ENCODE data around the gene BHMT. TPM values are rescaled to one million over a fixed set of nuclear protein-coding genes. Genes with fewer than 3 reads are reported as not detected.

The BHMT gene
- total RNA-seq, 2 experiments from 2014 or later, result not detected

- Histone ChIP-seq H3K4me1 (ENCODE audit: insufficient read depth, low read length) (no peaks in the 10 kb centered on the region), H3K4me3 (ENCODE audit: low read length) (no peak overlapping the region), H3K27me3 (ENCODE audit: control insufficient read depth in 1 of 2, insufficient read depth in 2 of 2, low read length in 2 of 2) (no peaks in the 10 kb centered on the region), H3K9me3 (ENCODE audit: control insufficient read depth in 1 of 2, insufficient read depth in 1 of 2, low read length in 2 of 2) (no peaks in the 10 kb centered on the region), H3K27ac (ENCODE audit: low read depth in 1 of 2, low read length in 2 of 2) (no peak overlapping the region), H3K36me3 (ENCODE audit: insufficient read depth, low read length) (no peaks in the 10 kb centered on the region)
- ATAC-seq (ENCODE audit: poor library complexity) (no peak), DNase-seq (no peak)
- H3K27me3 Mint-ChIP-seq, result no peaks in the 10 kb centered on the region
- intact Hi-C loops (cut with DNase I, micrococcal nuclease), result no loop called here
- CTCF ChIA-PET, result no interaction called here
- H3K9me3 Mint-ChIP-seq, result no peaks in the 10 kb centered on the region
- no peak overlapping the region for H3K4me3 Mint-ChIP-seq
- no peaks in the 10 kb centered on the region for H3K36me3 Mint-ChIP-seq (ENCODE audit: low read depth)
- H3K4me1 Mint-ChIP-seq (ENCODE audit: low read depth), result no peaks in the 10 kb centered on the region
- no peak for TF ChIP-seq CTCF (IDR thresholded peaks at IDR 0.05)
- H3K27ac Mint-ChIP-seq, result no peak overlapping the region
- POLR2A ChIA-PET, result no interaction called here
Observed at GRCh38 chr5:79168031-79168430, 56.4 kb downstream of the BHMT start.

GRCh38 chr5:79170661-79171060 lies 59.1 kb downstream of the BHMT start:
- no peaks in the 10 kb centered on the region for H3K36me3 ChIP-seq (ENCODE audit: insufficient read depth, low read length)
- Mint-ChIP-seq H3K4me3 (no peak overlapping the region), H3K9me3 (no peaks in the 10 kb centered on the region), H3K4me1 (ENCODE audit: low read depth) (no peaks in the 10 kb centered on the region), H3K27me3 (no peaks in the 10 kb centered on the region), H3K36me3 (ENCODE audit: low read depth) (no peaks in the 10 kb centered on the region), H3K27ac (no peak overlapping the region)
- ATAC-seq (ENCODE audit: poor library complexity) (no peak), DNase-seq (no peak)
- H3K27me3 ChIP-seq (ENCODE audit: control insufficient read depth in 1 of 2, insufficient read depth in 2 of 2, low read length in 2 of 2), result no peaks in the 10 kb centered on the region
- no peaks in the 10 kb centered on the region for H3K9me3 ChIP-seq (ENCODE audit: control insufficient read depth in 1 of 2, insufficient read depth in 1 of 2, low read length in 2 of 2)
- no peak overlapping the region for H3K4me3 ChIP-seq (ENCODE audit: low read length)
- ChIA-PET POLR2A (no interaction called here), CTCF (no interaction called here)
- intact Hi-C loops (cut with DNase I, micrococcal nuclease), result no loop called here
- TF ChIP-seq CTCF (IDR thresholded peaks at IDR 0.05), result no peak
- no peak overlapping the region for H3K27ac ChIP-seq (ENCODE audit: low read depth in 1 of 2, low read length in 2 of 2)
- H3K4me1 ChIP-seq (ENCODE audit: insufficient read depth, low read length), result no peaks in the 10 kb centered on the region

- Mint-ChIP-seq H3K9me3 (no peaks in the 10 kb centered on the region), H3K4me3 (no peak overlapping the region), H3K4me1 (ENCODE audit: low read depth) (no peaks in the 10 kb centered on the region), H3K27ac (no peak overlapping the region), H3K27me3 (no peaks in the 10 kb centered on the region), H3K36me3 (ENCODE audit: low read depth) (no peaks in the 10 kb centered on the region)
- Histone ChIP-seq H3K4me3 (ENCODE audit: low read length) (no peak overlapping the region), H3K9me3 (ENCODE audit: control insufficient read depth in 1 of 2, insufficient read depth in 1 of 2, low read length in 2 of 2) (no peaks in the 10 kb centered on the region), H3K27me3 (ENCODE audit: control insufficient read depth in 1 of 2, insufficient read depth in 2 of 2, low read length in 2 of 2) (no peaks in the 10 kb centered on the region), H3K36me3 (ENCODE audit: insufficient read depth, low read length) (no peaks in the 10 kb centered on the region), H3K4me1 (ENCODE audit: insufficient read depth, low read length) (no peaks in the 10 kb centered on the region), H3K27ac (ENCODE audit: low read depth in 1 of 2, low read length in 2 of 2) (no peak overlapping the region)
- intact Hi-C loops (cut with DNase I, micrococcal nuclease), result no loop called here
- TF ChIP-seq CTCF (IDR thresholded peaks at IDR 0.05), result no peak
- POLR2A ChIA-PET, result no interaction called here
- no peak for DNase-seq
- ATAC-seq (ENCODE audit: poor library complexity), result no peak
- CTCF ChIA-PET, result no interaction called here
Observed at GRCh38 chr5:79171635-79172245, 60.1 kb downstream of the BHMT start.
